ENCODE data around the gene NUAK2.

Gene NUAK2

GRCh38 chr1:205271745-205272144 is 49.8 kb downstream of the NUAK2 start:
- no peaks in the 10 kb centered on the region for H3K27me3 ChIP-seq (ENCODE audit: control insufficient read depth in 1 of 2, insufficient read depth in 2 of 2, low read length in 2 of 2)
- no peak overlapping the region for H3K27ac ChIP-seq (ENCODE audit: low read length)
- peaks cover 5% of the 10 kb centered on the region for H3K4me1 ChIP-seq (ENCODE audit: control insufficient read depth, insufficient read depth, low read length)
- no peak overlapping the region for H3K9ac ChIP-seq (ENCODE audit: low read length in 2 of 2)
- H3K4me3 ChIP-seq (ENCODE audit: low read length in 2 of 2): no peak overlapping the region
- no peaks in the 10 kb centered on the region for H3K9me3 ChIP-seq (ENCODE audit: control insufficient read depth in 2 of 2, low read length in 2 of 2)
- H3K36me3 ChIP-seq (ENCODE audit: control insufficient read depth in 2 of 2, insufficient read depth in 2 of 2, low read length in 2 of 2): peaks cover 0 to 5% of the 10 kb centered on the region in 2 donors

- H3K9me3 ChIP-seq (ENCODE audit: control insufficient read depth in 2 of 2, low read length in 2 of 2): no peaks in the 10 kb centered on the region
- H3K36me3 ChIP-seq (ENCODE audit: control insufficient read depth in 2 of 2, insufficient read depth in 2 of 2, low read length in 2 of 2): peaks cover 0 to 5% of the 10 kb centered on the region in 2 donors
- no peak overlapping the region for H3K4me3 ChIP-seq (ENCODE audit: low read length in 2 of 2)
- H3K9ac ChIP-seq (ENCODE audit: low read length in 2 of 2): no peak overlapping the region
- no peaks in the 10 kb centered on the region for H3K27me3 ChIP-seq (ENCODE audit: control insufficient read depth in 1 of 2, insufficient read depth in 2 of 2, low read length in 2 of 2)
- no peak overlapping the region for H3K27ac ChIP-seq (ENCODE audit: low read length)
- peaks cover 5% of the 10 kb centered on the region for H3K4me1 ChIP-seq (ENCODE audit: control insufficient read depth, insufficient read depth, low read length)
These were observed 50.3 kb downstream of the NUAK2 start for GRCh38 chr1:205271277-205271676.

- Histone ChIP-seq H3K27me3 (ENCODE audit: control insufficient read depth in 1 of 2, insufficient read depth in 2 of 2, low read length in 2 of 2) (no peaks in the 10 kb centered on the region), H3K4me3 (ENCODE audit: low read length in 2 of 2) (no peak overlapping the region), H3K27ac (ENCODE audit: low read length) (no peak overlapping the region), H3K4me1 (ENCODE audit: control insufficient read depth, insufficient read depth, low read length) (peaks cover 5% of the 10 kb centered on the region), H3K9me3 (ENCODE audit: control insufficient read depth in 2 of 2, low read length in 2 of 2) (no peaks in the 10 kb centered on the region), H3K36me3 (ENCODE audit: control insufficient read depth in 2 of 2, insufficient read depth in 2 of 2, low read length in 2 of 2) (peaks cover 0 to 5% of the 10 kb centered on the region in 2 donors), H3K9ac (ENCODE audit: low read length in 2 of 2) (no peak overlapping the region)
These were observed 50.8 kb downstream of the NUAK2 start for GRCh38 chr1:205270764-205271163.

GRCh38 chr1:205270271-205270670 is 51.3 kb downstream of the NUAK2 start:
- H3K9ac ChIP-seq (ENCODE audit: low read length in 2 of 2): no peak overlapping the region
- no peak overlapping the region for H3K4me3 ChIP-seq (ENCODE audit: low read length in 2 of 2)
- H3K36me3 ChIP-seq (ENCODE audit: control insufficient read depth in 2 of 2, insufficient read depth in 2 of 2, low read length in 2 of 2): peaks cover 0 to 5% of the 10 kb centered on the region in 2 donors
- H3K27me3 ChIP-seq (ENCODE audit: control insufficient read depth in 1 of 2, insufficient read depth in 2 of 2, low read length in 2 of 2): no peaks in the 10 kb centered on the region
- peaks cover 5% of the 10 kb centered on the region for H3K4me1 ChIP-seq (ENCODE audit: control insufficient read depth, insufficient read depth, low read length)
- no peaks in the 10 kb centered on the region for H3K9me3 ChIP-seq (ENCODE audit: control insufficient read depth in 2 of 2, low read length in 2 of 2)
- no peak overlapping the region for H3K27ac ChIP-seq (ENCODE audit: low read length)

GRCh38 chr1:205269711-205270110 is 51.8 kb downstream of the NUAK2 start:
- Histone ChIP-seq H3K4me1 (ENCODE audit: control insufficient read depth, insufficient read depth, low read length) (peaks cover 5% of the 10 kb centered on the region), H3K36me3 (ENCODE audit: control insufficient read depth in 2 of 2, insufficient read depth in 2 of 2, low read length in 2 of 2) (peaks cover 0 to 5% of the 10 kb centered on the region in 2 donors), H3K4me3 (ENCODE audit: low read length in 2 of 2) (no peak overlapping the region), H3K9me3 (ENCODE audit: control insufficient read depth in 2 of 2, low read length in 2 of 2) (no peaks in the 10 kb centered on the region), H3K27ac (ENCODE audit: low read length) (no peak overlapping the region), H3K9ac (ENCODE audit: low read length in 2 of 2) (no peak overlapping the region), H3K27me3 (ENCODE audit: control insufficient read depth in 1 of 2, insufficient read depth in 2 of 2, low read length in 2 of 2) (no peaks in the 10 kb centered on the region)

- Histone ChIP-seq H3K27ac (ENCODE audit: low read length) (no peak overlapping the region), H3K4me3 (ENCODE audit: low read length in 2 of 2) (no peak overlapping the region), H3K36me3 (ENCODE audit: control insufficient read depth in 2 of 2, insufficient read depth in 2 of 2, low read length in 2 of 2) (peaks cover 0 to 5% of the 10 kb centered on the region in 2 donors), H3K4me1 (ENCODE audit: control insufficient read depth, insufficient read depth, low read length) (peaks cover 5% of the 10 kb centered on the region), H3K9ac (ENCODE audit: low read length in 2 of 2) (no peak overlapping the region), H3K9me3 (ENCODE audit: control insufficient read depth in 2 of 2, low read length in 2 of 2) (no peaks in the 10 kb centered on the region), H3K27me3 (ENCODE audit: control insufficient read depth in 1 of 2, insufficient read depth in 2 of 2, low read length in 2 of 2) (no peaks in the 10 kb centered on the region)
These were observed 52.5 kb downstream of the NUAK2 start for GRCh38 chr1:205268846-205269680.

GRCh38 chr1:205267306-205267902 is 54.1 kb downstream of the NUAK2 start:
- Histone ChIP-seq H3K27me3 (ENCODE audit: control insufficient read depth in 1 of 2, insufficient read depth in 2 of 2, low read length in 2 of 2) (no peaks in the 10 kb centered on the region), H3K4me3 (ENCODE audit: low read length in 2 of 2) (no peak overlapping the region), H3K27ac (ENCODE audit: low read length) (no peak overlapping the region), H3K4me1 (ENCODE audit: control insufficient read depth, insufficient read depth, low read length) (peaks cover 3% of the 10 kb centered on the region), H3K9me3 (ENCODE audit: control insufficient read depth in 2 of 2, low read length in 2 of 2) (no peaks in the 10 kb centered on the region), H3K36me3 (ENCODE audit: control insufficient read depth in 2 of 2, insufficient read depth in 2 of 2, low read length in 2 of 2) (peaks cover 0 to 5% of the 10 kb centered on the region in 2 donors), H3K9ac (ENCODE audit: low read length in 2 of 2) (no peak overlapping the region)

GRCh38 chr1:205266611-205267305 is 54.8 kb downstream of the NUAK2 start:
- no peaks in the 10 kb centered on the region for H3K9me3 ChIP-seq (ENCODE audit: control insufficient read depth in 2 of 2, low read length in 2 of 2)
- H3K4me1 ChIP-seq (ENCODE audit: control insufficient read depth, insufficient read depth, low read length): no peaks in the 10 kb centered on the region
- H3K27me3 ChIP-seq (ENCODE audit: control insufficient read depth in 1 of 2, insufficient read depth in 2 of 2, low read length in 2 of 2): no peaks in the 10 kb centered on the region
- no peak overlapping the region for H3K27ac ChIP-seq (ENCODE audit: low read length)
- no peak overlapping the region for H3K4me3 ChIP-seq (ENCODE audit: low read length in 2 of 2)
- no peak overlapping the region for H3K9ac ChIP-seq (ENCODE audit: low read length in 2 of 2)
- H3K36me3 ChIP-seq (ENCODE audit: control insufficient read depth in 2 of 2, insufficient read depth in 2 of 2, low read length in 2 of 2): peaks cover 0 to 2% of the 10 kb centered on the region in 2 donors

- no peaks in the 10 kb centered on the region for H3K27me3 ChIP-seq (ENCODE audit: control insufficient read depth in 1 of 2, insufficient read depth in 2 of 2, low read length in 2 of 2)
- no peaks in the 10 kb centered on the region for H3K36me3 ChIP-seq (ENCODE audit: control insufficient read depth in 2 of 2, insufficient read depth in 2 of 2, low read length in 2 of 2)
- no peak overlapping the region for H3K27ac ChIP-seq (ENCODE audit: low read length)
- peaks cover 3% of the 10 kb centered on the region for H3K4me1 ChIP-seq (ENCODE audit: control insufficient read depth, insufficient read depth, low read length)
- H3K9me3 ChIP-seq (ENCODE audit: control insufficient read depth in 2 of 2, low read length in 2 of 2): no peaks in the 10 kb centered on the region
- no peak overlapping the region for H3K4me3 ChIP-seq (ENCODE audit: low read length in 2 of 2)
- H3K9ac ChIP-seq (ENCODE audit: low read length in 2 of 2): no peak overlapping the region
These were observed 57.9 kb downstream of the NUAK2 start for GRCh38 chr1:205263580-205264190.

- no peaks in the 10 kb centered on the region for H3K9me3 ChIP-seq (ENCODE audit: control insufficient read depth in 2 of 2, low read length in 2 of 2)
- H3K4me1 ChIP-seq (ENCODE audit: control insufficient read depth, insufficient read depth, low read length): peaks cover 3% of the 10 kb centered on the region
- no peak overlapping the region for H3K9ac ChIP-seq (ENCODE audit: low read length in 2 of 2)
- H3K36me3 ChIP-seq (ENCODE audit: control insufficient read depth in 2 of 2, insufficient read depth in 2 of 2, low read length in 2 of 2): no peaks in the 10 kb centered on the region
- H3K27ac ChIP-seq (ENCODE audit: low read length): no peak overlapping the region
- no peaks in the 10 kb centered on the region for H3K27me3 ChIP-seq (ENCODE audit: control insufficient read depth in 1 of 2, insufficient read depth in 2 of 2, low read length in 2 of 2)
- no peak overlapping the region for H3K4me3 ChIP-seq (ENCODE audit: low read length in 2 of 2)
These were observed 58.8 kb downstream of the NUAK2 start for GRCh38 chr1:205262731-205263171.
